ENCODE measurements around the gene GABRB2. TPM values are rescaled to one million over a fixed set of nuclear protein-coding genes. Genes with fewer than 3 reads are reported as not detected.

Gene GABRB2
- total RNA-seq, 1 experiment from 2014 or later = not detected

DNA sequence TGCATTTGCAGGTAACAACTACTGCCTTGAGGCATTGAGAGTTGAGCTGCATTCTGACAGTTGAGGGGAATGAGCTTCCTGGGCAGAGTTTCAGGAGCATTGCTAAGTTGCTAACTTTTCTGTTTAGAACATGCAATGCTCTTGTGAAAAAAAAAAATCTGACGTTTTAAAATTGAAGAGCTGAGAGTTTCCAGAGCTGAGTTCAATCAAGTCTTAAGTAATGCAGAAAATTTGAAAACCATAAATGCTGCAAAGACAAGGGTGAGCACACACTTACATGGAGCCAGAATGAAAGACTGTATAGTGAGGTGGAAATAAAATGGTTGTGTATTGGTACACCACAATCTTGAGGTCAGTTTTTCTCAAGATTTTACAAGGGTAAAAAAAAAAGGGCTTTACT, 166.0 kb downstream of the GABRB2 start:
- ChIA-PET POLR2A (interaction anchor here (0.5 to 0.7 kb wide), 2 partner anchors 9 to 18 kb away, joined by 3 to 4 read pairs; no protein-coding TSS in a partner anchor), CTCF (interaction anchor here (1.0 kb wide), 2 partner anchors 18 to 941 kb away, joined by 3 read pairs; no protein-coding TSS in a partner anchor)
- TF ChIP-seq, protein P1, sequence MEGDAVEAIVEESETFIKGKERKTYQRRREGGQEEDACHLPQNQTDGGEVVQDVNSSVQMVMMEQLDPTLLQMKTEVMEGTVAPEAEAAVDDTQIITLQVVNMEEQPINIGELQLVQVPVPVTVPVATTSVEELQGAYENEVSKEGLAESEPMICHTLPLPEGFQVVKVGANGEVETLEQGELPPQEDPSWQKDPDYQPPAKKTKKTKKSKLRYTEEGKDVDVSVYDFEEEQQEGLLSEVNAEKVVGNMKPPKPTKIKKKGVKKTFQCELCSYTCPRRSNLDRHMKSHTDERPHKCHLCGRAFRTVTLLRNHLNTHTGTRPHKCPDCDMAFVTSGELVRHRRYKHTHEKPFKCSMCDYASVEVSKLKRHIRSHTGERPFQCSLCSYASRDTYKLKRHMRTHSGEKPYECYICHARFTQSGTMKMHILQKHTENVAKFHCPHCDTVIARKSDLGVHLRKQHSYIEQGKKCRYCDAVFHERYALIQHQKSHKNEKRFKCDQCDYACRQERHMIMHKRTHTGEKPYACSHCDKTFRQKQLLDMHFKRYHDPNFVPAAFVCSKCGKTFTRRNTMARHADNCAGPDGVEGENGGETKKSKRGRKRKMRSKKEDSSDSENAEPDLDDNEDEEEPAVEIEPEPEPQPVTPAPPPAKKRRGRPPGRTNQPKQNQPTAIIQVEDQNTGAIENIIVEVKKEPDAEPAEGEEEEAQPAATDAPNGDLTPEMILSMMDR (IDR thresholded peaks at IDR 0.05; ENCODE audit: unreplicated experiment) = no peak
- H3K27ac Mint-ChIP-seq (ENCODE audit: low read depth, unreplicated experiment) = no peak overlapping the region
- H3K9me3 Mint-ChIP-seq (ENCODE audit: unreplicated experiment) = no peaks in the 10 kb centered on the region
- no peaks in the 10 kb centered on the region for H3K36me3 Mint-ChIP-seq (ENCODE audit: insufficient read depth, unreplicated experiment)
- DNase-seq (ENCODE audit: unreplicated experiment) = no peak
- H3K4me3 Mint-ChIP-seq (ENCODE audit: unreplicated experiment) = no peak overlapping the region
- BruUV-seq (replicated peaks) = no TSS peak
- H3K4me1 Mint-ChIP-seq (ENCODE audit: insufficient read depth, unreplicated experiment) = no peaks in the 10 kb centered on the region
- H3K27me3 Mint-ChIP-seq (ENCODE audit: insufficient read depth, unreplicated experiment) = peaks cover 62% of the 10 kb centered on the region
- intact Hi-C loops (cut with micrococcal nuclease) = no loop called here

DNA sequence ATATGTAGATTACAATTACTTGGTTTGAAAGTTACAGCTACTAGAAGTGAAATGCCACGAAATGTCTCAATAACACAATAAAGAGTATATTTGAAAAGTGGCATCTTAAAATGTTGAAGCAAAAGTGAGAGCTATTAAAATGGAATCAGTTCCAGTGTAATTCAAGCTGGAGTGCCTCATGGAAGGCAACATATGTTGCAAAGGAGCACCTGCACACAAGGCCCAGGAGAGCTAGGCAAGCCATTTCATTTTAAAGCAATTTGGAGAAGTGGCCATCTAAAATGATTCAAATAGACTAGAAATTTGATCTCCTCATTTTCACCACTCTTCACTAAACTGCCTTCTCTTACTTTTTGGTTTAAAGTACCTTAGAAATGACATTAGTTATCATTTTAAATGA, 167.8 kb downstream of the GABRB2 start:
- Mint-ChIP-seq H3K9me3 (ENCODE audit: unreplicated experiment) (no peaks in the 10 kb centered on the region), H3K36me3 (ENCODE audit: insufficient read depth, unreplicated experiment) (no peaks in the 10 kb centered on the region), H3K27me3 (ENCODE audit: insufficient read depth, unreplicated experiment) (peaks cover 68% of the 10 kb centered on the region), H3K4me3 (ENCODE audit: unreplicated experiment) (no peak overlapping the region), H3K27ac (ENCODE audit: low read depth, unreplicated experiment) (no peak overlapping the region), H3K4me1 (ENCODE audit: insufficient read depth, unreplicated experiment) (no peaks in the 10 kb centered on the region)
- ChIA-PET CTCF (interaction anchor here (0.6 to 0.9 kb wide), 3 partner anchors 55 to 988 kb away, joined by 3 to 5 read pairs (median 4); no protein-coding TSS in a partner anchor), POLR2A (no interaction called here)
- TF ChIP-seq, protein P1 (IDR thresholded peaks at IDR 0.05; ENCODE audit: unreplicated experiment) = no peak
- DNase-seq (ENCODE audit: unreplicated experiment) = no peak
- BruUV-seq (replicated peaks) = no TSS peak
- intact Hi-C loops (cut with micrococcal nuclease) = no loop called here

DNA sequence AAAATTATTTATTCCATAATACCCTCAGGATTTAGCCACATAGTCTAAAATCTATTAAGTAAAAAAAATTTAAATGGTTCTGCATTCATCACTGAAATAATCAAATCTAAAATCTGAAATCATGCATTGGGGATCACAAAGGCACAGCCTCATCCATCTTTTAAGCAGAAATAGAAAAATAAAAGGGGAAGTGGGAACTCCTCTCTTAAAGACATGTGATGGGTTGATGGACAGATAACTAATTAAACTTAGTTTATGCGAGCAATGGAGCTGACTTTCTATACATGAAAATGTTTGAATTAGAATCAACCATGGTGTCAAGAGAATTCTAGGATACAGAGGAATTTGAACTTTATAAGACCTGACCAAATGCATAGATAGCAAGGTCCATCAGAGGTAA, 170.5 kb downstream of the GABRB2 start:
- intact Hi-C loops (cut with micrococcal nuclease) = no loop called here
- Mint-ChIP-seq H3K9me3 (ENCODE audit: unreplicated experiment) (no peaks in the 10 kb centered on the region), H3K36me3 (ENCODE audit: insufficient read depth, unreplicated experiment) (no peaks in the 10 kb centered on the region), H3K4me1 (ENCODE audit: insufficient read depth, unreplicated experiment) (no peaks in the 10 kb centered on the region), H3K27ac (ENCODE audit: low read depth, unreplicated experiment) (no peak overlapping the region), H3K4me3 (ENCODE audit: unreplicated experiment) (no peak overlapping the region), H3K27me3 (ENCODE audit: insufficient read depth, unreplicated experiment) (peaks cover 74% of the 10 kb centered on the region)
- ChIA-PET CTCF (interaction anchor here (0.6 kb wide), 1 partner anchor 160 kb away, joined by 3 read pairs; no protein-coding TSS in a partner anchor), POLR2A (no interaction called here)
- no peak for DNase-seq (ENCODE audit: unreplicated experiment)
- BruUV-seq (replicated peaks) = no TSS peak
- TF ChIP-seq, protein P1 (IDR thresholded peaks at IDR 0.05; ENCODE audit: unreplicated experiment) = no peak

DNA sequence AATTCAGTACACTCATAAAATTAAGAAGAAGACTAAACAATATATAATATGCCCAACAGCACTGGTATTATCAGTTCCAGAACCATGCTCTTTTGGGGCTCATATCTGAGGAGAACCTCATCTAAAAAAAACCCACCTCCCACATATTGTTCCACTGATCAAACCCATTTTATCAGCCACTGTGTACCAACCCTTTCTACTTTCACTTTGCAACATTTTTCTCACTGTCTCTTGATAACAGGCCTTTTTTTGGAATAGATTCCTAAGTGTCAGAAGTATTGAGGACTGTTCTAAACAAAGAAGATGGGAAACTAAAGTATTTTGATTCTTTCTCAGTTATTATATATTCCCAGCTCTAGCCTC, 173.2 kb downstream of the GABRB2 start:
- DNase-seq (ENCODE audit: unreplicated experiment) = no peak
- Mint-ChIP-seq H3K4me1 (ENCODE audit: insufficient read depth, unreplicated experiment) (no peaks in the 10 kb centered on the region), H3K9me3 (ENCODE audit: unreplicated experiment) (no peaks in the 10 kb centered on the region), H3K27me3 (ENCODE audit: insufficient read depth, unreplicated experiment) (peaks cover 82% of the 10 kb centered on the region), H3K4me3 (ENCODE audit: unreplicated experiment) (no peak overlapping the region), H3K36me3 (ENCODE audit: insufficient read depth, unreplicated experiment) (no peaks in the 10 kb centered on the region), H3K27ac (ENCODE audit: low read depth, unreplicated experiment) (no peak overlapping the region)
- POLR2A ChIA-PET = no interaction called here
- BruUV-seq (replicated peaks) = no TSS peak
- CTCF ChIA-PET = interaction anchor here (0.7 kb wide), 1 partner anchor 700 kb away, joined by 3 read pairs; no protein-coding TSS in a partner anchor
- TF ChIP-seq, protein P1 (IDR thresholded peaks at IDR 0.05; ENCODE audit: unreplicated experiment) = no peak
- intact Hi-C loops (cut with micrococcal nuclease) = no loop called here
